HepG2 (cell line): ENCODE data around the gene FHIT. TPM values are rescaled to one million over a fixed set of nuclear protein-coding genes. Genes with fewer than 3 reads are reported as not detected.

Experiments
- AHR ChIP-seq: IDR thresholded peaks from 2 replicates; pipeline ENCODE4 v1.6.1; 2018; ENCODE audit warnings: missing genetic modification reagents, missing compliant biosample characterization
- CEBPB ChIP-seq: IDR thresholded peaks from 2 replicates; pipeline ENCODE4 v1.6.1; 2011; ENCODE audit warnings: low read depth, low read length, improper control_type of control experiment, borderline replicate concordance
- HOXA5 ChIP-seq: sonication (generic); formaldehyde crosslinking; IDR thresholded peaks from 2 replicates; pipeline ENCODE4 v1.4.0; 2020; ENCODE audit warnings: missing genetic modification reagents
- KDM2A ChIP-seq: sonication (generic); formaldehyde crosslinking; IDR thresholded peaks from 2 replicates; pipeline ENCODE4 v1.4.0; 2020; ENCODE audit warnings: low read depth, missing genetic modification reagents, borderline replicate concordance
- KLF15 ChIP-seq: sonication (generic); formaldehyde crosslinking; IDR thresholded peaks from 2 replicates; pipeline ENCODE4 v1.8.1; 2023; ENCODE audit warnings: borderline replicate concordance, mild to moderate bottlenecking, inconsistent platforms, missing genetic modification reagents, mixed read lengths
- NAIF1 ChIP-seq: sonication (generic); formaldehyde crosslinking; IDR thresholded peaks from 2 replicates; pipeline ENCODE4 v1.5.0; 2020; ENCODE audit warnings: mild to moderate bottlenecking, missing genetic modification reagents, borderline replicate concordance
- PRDM10 ChIP-seq: sonication (generic); formaldehyde crosslinking; IDR thresholded peaks from 2 replicates; pipeline ENCODE4 v1.4.0; 2020; ENCODE audit warnings: low read depth, missing genetic modification reagents
- SNAPC4 ChIP-seq: sonication (generic); formaldehyde crosslinking; IDR thresholded peaks from 2 replicates; pipeline ENCODE4 v1.4.0; 2020; ENCODE audit warnings: mild to moderate bottlenecking, missing genetic modification reagents
- ZMYM2 ChIP-seq: sonication (generic); formaldehyde crosslinking; IDR thresholded peaks from 2 replicates; pipeline ENCODE4 v1.8.0; 2022; ENCODE audit warnings: mild to moderate bottlenecking, missing genetic modification reagents
- ZNF232 ChIP-seq: sonication (generic); formaldehyde crosslinking; IDR thresholded peaks from 2 replicates; pipeline ENCODE4 v1.4.0; 2020; ENCODE audit warnings: missing genetic modification reagents, borderline replicate concordance
- ZNF441 ChIP-seq: sonication (generic); formaldehyde crosslinking; IDR thresholded peaks from 2 replicates; pipeline ENCODE4 v1.7.0; 2021; ENCODE audit warnings: missing genetic modification reagents, borderline replicate concordance
- ZNF746 ChIP-seq: sonication (generic); formaldehyde crosslinking; IDR thresholded peaks from 2 replicates; pipeline ENCODE4 v1.8.0; 2022; ENCODE audit warnings: mild to moderate bottlenecking, missing genetic modification reagents
- ZNF770 ChIP-seq: sonication (generic); formaldehyde crosslinking; IDR thresholded peaks from 2 replicates; pipeline ENCODE4 v1.5.0; 2020; ENCODE audit warnings: mild to moderate bottlenecking, missing genetic modification reagents
- ZNF782 ChIP-seq: sonication (generic); formaldehyde crosslinking; IDR thresholded peaks from 2 replicates; pipeline ENCODE4 v1.4.0; 2020; ENCODE audit warnings: missing genetic modification reagents, mild to moderate bottlenecking, borderline replicate concordance
- ZNF883 ChIP-seq: sonication (generic); formaldehyde crosslinking; IDR thresholded peaks from 2 replicates; pipeline ENCODE4 v1.5.1; 2020; ENCODE audit warnings: mild to moderate bottlenecking, missing genetic modification reagents; ENCODE audit errors: not compliant biosample characterization
- polyA plus RNA-seq, 8 experiments: library from polyadenylated mRNA; depleted of rRNA in 3 of 8; stranded (reverse) in 7 of 8; unstranded in 1 of 8; fragments of >200 nt; fragmentation: Illumina TruSeq in 4 of 8; extraction: Trizol in 4 of 8; gene quantifications; 2 replicates each; pipeline versions ENCODE4 v1.2.1 to v1.2.3, GENCODE V29; 2011 to 2016; ENCODE audit warnings: low read depth in 4 of 8, missing spikeins in 1 of 8, mixed read lengths in 1 of 8; ENCODE audit not compliant: insufficient read depth in 1 of 8
- total RNA-seq, 5 experiments: library from RNA; depleted of rRNA; stranded (reverse); fragments of >200 nt; fragmentation: Illumina TruSeq; extraction: Trizol; gene quantifications; 2 replicates each; pipeline ENCODE4 v1.2.3, GENCODE V29; 2016; ENCODE audit warnings: low read depth in 1 of 5
- TF ChIP-seq, protein P1 (sequence below): sonication (generic); formaldehyde crosslinking; IDR thresholded peaks from 2 replicates; pipeline ENCODE4 v1.5.0; 2020; ENCODE audit warnings: missing genetic modification reagents
- TF ChIP-seq, protein P2 (sequence below): IDR thresholded peaks from 2 replicates; pipeline ENCODE4 v1.6.1; 2016; ENCODE audit warnings: low read depth

Gene FHIT
- total and polyA plus RNA-seq, 2 of the 13 experiments (the other 11 are each of a cell fraction or from before 2014, with no cell fraction given): 4.0 to 4.6 TPM

DNA sequence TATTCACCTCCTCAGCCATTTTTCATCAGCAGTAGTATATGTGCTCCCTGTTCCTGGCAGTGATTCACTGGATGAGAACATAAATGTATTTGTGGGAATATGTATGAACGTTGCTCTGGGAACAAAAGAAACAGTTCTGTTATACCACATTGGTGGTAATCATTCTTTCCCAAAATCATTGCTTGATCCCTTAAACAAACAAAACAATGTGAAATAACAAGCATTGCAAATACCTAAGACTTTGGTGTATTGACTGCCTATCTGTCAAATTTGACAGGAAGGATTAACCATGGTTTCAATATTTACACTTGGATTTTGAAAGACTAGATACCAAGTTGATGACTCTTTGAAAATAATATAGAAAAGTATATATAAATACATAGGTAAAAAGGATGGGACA lies 284.1 kb downstream of the FHIT start (continued):
- TF ChIP-seq ZNF782 (CRISPR knock-in tag) (no peak), CEBPB (peak; percentile 75), HOXA5 (CRISPR knock-in tag) (peak; percentile 93), ZNF441 (CRISPR knock-in tag) (no peak), ZNF883 (CRISPR knock-in tag) (no peak), ZNF746 (no peak), PRDM10 (no peak), SNAPC4 (no peak), KLF15 (CRISPR knock-in tag) (no peak), ZMYM2 (CRISPR knock-in tag) (no peak), KDM2A (CRISPR knock-in tag) (no peak), ZNF232 (CRISPR knock-in tag) (no peak), ZNF770 (CRISPR knock-in tag) (no peak), AHR (no peak), NAIF1 (CRISPR knock-in tag) (no peak)
- TF ChIP-seq, protein P1, sequence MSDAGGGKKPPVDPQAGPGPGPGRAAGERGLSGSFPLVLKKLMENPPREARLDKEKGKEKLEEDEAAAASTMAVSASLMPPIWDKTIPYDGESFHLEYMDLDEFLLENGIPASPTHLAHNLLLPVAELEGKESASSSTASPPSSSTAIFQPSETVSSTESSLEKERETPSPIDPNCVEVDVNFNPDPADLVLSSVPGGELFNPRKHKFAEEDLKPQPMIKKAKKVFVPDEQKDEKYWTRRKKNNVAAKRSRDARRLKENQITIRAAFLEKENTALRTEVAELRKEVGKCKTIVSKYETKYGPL (CRISPR knock-in tag): no peak
- TF ChIP-seq, protein P2, sequence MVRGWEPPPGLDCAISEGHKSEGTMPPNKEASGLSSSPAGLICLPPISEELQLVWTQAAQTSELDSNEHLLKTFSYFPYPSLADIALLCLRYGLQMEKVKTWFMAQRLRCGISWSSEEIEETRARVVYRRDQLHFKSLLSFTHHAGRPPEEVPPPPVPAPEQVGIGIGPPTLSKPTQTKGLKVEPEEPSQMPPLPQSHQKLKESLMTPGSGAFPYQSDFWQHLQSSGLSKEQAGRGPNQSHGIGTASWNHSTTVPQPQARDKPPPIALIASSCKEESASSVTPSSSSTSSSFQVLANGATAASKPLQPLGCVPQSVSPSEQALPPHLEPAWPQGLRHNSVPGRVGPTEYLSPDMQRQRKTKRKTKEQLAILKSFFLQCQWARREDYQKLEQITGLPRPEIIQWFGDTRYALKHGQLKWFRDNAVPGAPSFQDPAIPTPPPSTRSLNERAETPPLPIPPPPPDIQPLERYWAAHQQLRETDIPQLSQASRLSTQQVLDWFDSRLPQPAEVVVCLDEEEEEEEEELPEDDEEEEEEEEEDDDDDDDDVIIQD (CRISPR knock-in tag): peak; percentile 42; the same call in 1 of the 2 replicates
